Panc1 (cell line): ENCODE results near the gene APOL6. TPM values are rescaled to one million over a fixed set of nuclear protein-coding genes. Genes with fewer than 3 reads are reported as not detected.
A peak's percentile ranks its signal among the peaks of the same experiment; 100 is the strongest.

Source experiments
- ATAC-seq: fragments of 200-7000 bp; cut with Tn5 transposase; 2 replicates; pipeline ENCODE4 v1.9.1; 2020; ENCODE audit warnings: mild to moderate bottlenecking, moderate library complexity
- BruUV-seq: library from RNA; stranded (reverse); fragments of 400-500 nt; replicated peaks from 2 replicates; lab custom pipeline; 2021; lab: Mats Ljungman, UMichigan
- CTCF ChIA-PET: fragments of 300-600 bp; sonication (Branson Sonifier 250); formaldehyde crosslinking; loops from one replicate; lab custom pipeline; 2022; ENCODE audit warnings: antibody characterized with exemption; lab: Charles Lee
- POLR2A ChIA-PET: fragments of 300-600 bp; sonication (Branson Sonifier 250); formaldehyde crosslinking; loops from one replicate; lab custom pipeline; 2022; ENCODE audit warnings: antibody characterized with exemption; lab: Charles Lee
- DNase-seq: peaks from one replicate; pipeline ENCODE4 v3.0.0-alpha.2; 2010; ENCODE audit warnings: low read depth, low spot score
- H3K27ac ChIP-seq: 2 replicates; pipeline ENCODE4 v1.5.1; 2011; ENCODE audit warnings: mild to moderate bottlenecking, low read length, inconsistent platforms
- H3K27me3 ChIP-seq: fragments of 200-500 bp; sonication (Bioruptor generic); 2 replicates; pipeline ENCODE4 v1.6.0; 2014; ENCODE audit warnings: low read length, inconsistent platforms; ENCODE audit not compliant: control insufficient read depth, insufficient read depth
- H3K36me3 ChIP-seq: fragments of 200-500 bp; sonication (Bioruptor generic); 2 replicates; pipeline ENCODE4 v1.5.1; 2014; ENCODE audit warnings: inconsistent platforms, mild to moderate bottlenecking, low read length, moderate library complexity; ENCODE audit not compliant: control insufficient read depth, insufficient read depth
- H3K4me1 ChIP-seq: 2 replicates; pipeline ENCODE4 v1.5.1; 2011; ENCODE audit warnings: inconsistent platforms, mild to moderate bottlenecking, low read length, moderate library complexity; ENCODE audit not compliant: control insufficient read depth, insufficient read depth
- H3K4me3 ChIP-seq, 2 experiments: 2 replicates each; pipeline ENCODE4 v1.5.1; 2011 to 2012; ENCODE audit warnings: low read depth in 2 of 2, low read length in 2 of 2, mild to moderate bottlenecking in 2 of 2, inconsistent platforms in 1 of 2, moderate library complexity in 1 of 2
- H3K9me3 ChIP-seq: fragments of 200-500 bp; sonication (Bioruptor generic); 2 replicates; pipeline ENCODE4 v1.5.1; 2014; ENCODE audit warnings: low read depth, mild to moderate bottlenecking, inconsistent platforms, low read length, moderate library complexity; ENCODE audit not compliant: control insufficient read depth, insufficient read depth
- CTCF ChIP-seq: fragments of 450-650 bp; IDR thresholded peaks from 2 replicates; pipeline ENCODE4 v1.5.1; 2017; ENCODE audit warnings: mild to moderate bottlenecking
- POLR2AphosphoS5 ChIP-seq: IDR thresholded peaks from 2 replicates; pipeline ENCODE4 v1.6.1; 2012; ENCODE audit warnings: mild to moderate bottlenecking, low read depth, low read length, moderate library complexity
- REST ChIP-seq, 2 experiments: IDR thresholded peaks; 2 replicates each; pipeline ENCODE4 v1.6.1; 2011 to 2012; ENCODE audit warnings: low read depth in 2 of 2, control low read depth in 1 of 2, low read length in 1 of 2, mild to moderate bottlenecking in 1 of 2, moderate library complexity in 1 of 2; ENCODE audit not compliant: insufficient read depth in 1 of 2
- SIN3A ChIP-seq: IDR thresholded peaks from 2 replicates; pipeline ENCODE4 v1.6.1; 2012; ENCODE audit warnings: low read depth, mild to moderate bottlenecking, low read length, moderate library complexity, borderline replicate concordance; ENCODE audit not compliant: insufficient read depth
- TCF7L2 ChIP-seq: IDR thresholded peaks from 2 replicates; pipeline ENCODE4 v1.6.1; 2011; ENCODE audit warnings: mild to moderate bottlenecking, low read depth, low read length, inconsistent platforms
- in situ Hi-C: cut with HindIII; loops from 2 replicates; pipeline ENCODE4 v1.10.0; 2016; ENCODE audit warnings: low sequenced_read_pairs, low pct_unique_long_range_greater_than_20kb
- intact Hi-C: fragments of 100-400 bp; cut with micrococcal nuclease; formaldehyde crosslinking; loops from one replicate; pipeline ENCODE4 v1.10.0; 2022; ENCODE audit not compliant: unreplicated experiment
- total RNA-seq: library from RNA; stranded (reverse); gene quantifications from one replicate; pipeline ENCODE4 v1.2.1, GENCODE V29; 2021; ENCODE audit not compliant: unreplicated experiment

APOL6 gene
- total RNA-seq, 1 experiment from 2014 or later = 16.4 TPM

GRCh38 chr22:35643991-35644390 is 4.3 kb upstream of the APOL6 start:
- in situ Hi-C loops (no loop called here), intact Hi-C loops (no loop called here)
- ATAC-seq (no peak), DNase-seq (no peak)
- no peaks in the 10 kb centered on the region for H3K9me3 ChIP-seq
- TF ChIP-seq REST (IDR thresholded peaks at IDR 0.05; ENCODE audit: insufficient read depth in 1 of 2, low read depth in 2 of 2, low read length in 1 of 2) (no peak), TCF7L2 (no peak), SIN3A (no peak)
- H3K27ac ChIP-seq = peak overlapping the region; percentile 42; the same call in 1 of the 2 replicates
- H3K27me3 ChIP-seq = no peaks in the 10 kb centered on the region
- POLR2A ChIA-PET = interaction anchor here (0.5 kb wide), 1 partner anchor 14 kb away, joined by 9 read pairs; no protein-coding TSS in a partner anchor
- BruUV-seq = no TSS peak
- peaks cover 17% of the 10 kb centered on the region for H3K4me1 ChIP-seq
- no peak overlapping the region for H3K4me3 ChIP-seq
- CTCF ChIA-PET = no interaction called here
- no peaks in the 10 kb centered on the region for H3K36me3 ChIP-seq

- ChIA-PET POLR2A (no interaction called here), CTCF (no interaction called here)
- intact Hi-C loops = no loop called here
- Histone ChIP-seq H3K27ac (peak overlapping the region; percentile 99; the same call in 1 of the 2 replicates), H3K4me1 (peaks cover 24% of the 10 kb centered on the region), H3K27me3 (no peaks in the 10 kb centered on the region), H3K9me3 (no peaks in the 10 kb centered on the region), H3K36me3 (no peaks in the 10 kb centered on the region), H3K4me3 (no peak overlapping the region)
- DNase-seq (no peak), ATAC-seq (no peak)
- BruUV-seq = no TSS peak
- TF ChIP-seq CTCF (no peak), REST (IDR thresholded peaks at IDR 0.05; ENCODE audit: insufficient read depth in 1 of 2, low read depth in 2 of 2, low read length in 1 of 2) (no peak), TCF7L2 (no peak), SIN3A (no peak), POLR2AphosphoS5 (no peak)
- in situ Hi-C loops = no loop called here
Measured at GRCh38 chr22:35645646-35646045, 2.6 kb upstream of the APOL6 start.
